ENCODE measurements around the gene PTPRR. TPM values are rescaled to one million over a fixed set of nuclear protein-coding genes. Genes with fewer than 3 reads are reported as not detected.

Gene PTPRR
- total and polyA plus RNA-seq, 2 of the 13 experiments (the other 11 are each of a cell fraction or from before 2014, with no cell fraction given), result not detected

- H3K4me3 ChIP-seq (replicated peaks in 1 of 3; ENCODE audit: insufficient read depth in 1 of 3, low read depth in 2 of 3, low read length in 3 of 3), result no peak within 1 kb of the TSS
- WGBS (ENCODE audit: low lambda C conversion rate), result 3% methylated on average over 6 of the region's 6 CpGs
- no peak within 1 kb of the TSS for H3K27ac ChIP-seq (ENCODE audit: extremely low read length, insufficient read depth, low read length)
- intact Hi-C loops (cut with micrococcal nuclease; ENCODE audit: unreplicated experiment) (no loop called here), in situ Hi-C loops (cut with HindIII; ENCODE audit: extremely low pct_ligation_motif_present, low pct_unique_long_range_greater_than_20kb) (no loop called here)
- CTCF ChIA-PET (ENCODE audit: low intra/inter-chr PET ratio, low total read pairs), result no interaction called here
- FAIRE-seq (no peak), ATAC-seq (no peak), DNase-seq (ENCODE audit: low spot score) (no peak)
- no peaks in the 10 kb centered on the region for H4K20me1 ChIP-seq (ENCODE audit: insufficient read depth, low read length)
- no peaks in the 10 kb centered on the region for H3K9me3 ChIP-seq (ENCODE audit: low read length)
- TF ChIP-seq ZNF616 (CRISPR knock-in tag; IDR thresholded peaks at IDR 0.05; ENCODE audit: low read depth) (no peak), ZNF784 (CRISPR knock-in tag; IDR thresholded peaks at IDR 0.05; ENCODE audit: borderline replicate concordance) (no peak), JARID2 (CRISPR knock-in tag; IDR thresholded peaks at IDR 0.05; ENCODE audit: insufficient replicate concordance) (no peak), KLF12 (CRISPR knock-in tag; IDR thresholded peaks at IDR 0.05; ENCODE audit: borderline replicate concordance) (no peak), TOPORS (CRISPR knock-in tag; IDR thresholded peaks at IDR 0.05) (no peak), ZBTB38 (CRISPR knock-in tag; IDR thresholded peaks at IDR 0.05) (no peak), DMTF1 (CRISPR knock-in tag; IDR thresholded peaks at IDR 0.05) (no peak), SALL2 (CRISPR knock-in tag; IDR thresholded peaks at IDR 0.05) (no peak), RARA (CRISPR knock-in tag; IDR thresholded peaks at IDR 0.05) (no peak), KDM3A (CRISPR knock-in tag; IDR thresholded peaks at IDR 0.05; ENCODE audit: low read depth) (no peak), KMT2B (CRISPR knock-in tag; IDR thresholded peaks at IDR 0.05) (no peak), ZNF18 (CRISPR knock-in tag; IDR thresholded peaks at IDR 0.05; ENCODE audit: insufficient replicate concordance) (no peak), GABPA (IDR thresholded peaks at IDR 0.05; ENCODE audit: low read depth, low read length) (no peak), GABPA (CRISPR knock-in tag; IDR thresholded peaks at IDR 0.05; ENCODE audit: low read depth) (no peak)
- no peak within 1 kb of the TSS for H3K4me2 ChIP-seq (ENCODE audit: low read depth, low read length)
- H3K36me3 ChIP-seq (replicated peaks in 1 of 2; ENCODE audit: control insufficient read depth in 1 of 2, insufficient read depth in 2 of 2, low read length in 2 of 2), result no peaks in the 10 kb centered on the region
- no peaks in the 10 kb centered on the region; a peak in 1 of 5 replicates for H3K27me3 ChIP-seq (ENCODE audit: control insufficient read depth in 1 of 2, insufficient read depth in 2 of 2, low read length in 2 of 2)
- POLR2A ChIA-PET, result no interaction called here
- no peak within 1 kb of the TSS for H3K9ac ChIP-seq (ENCODE audit: insufficient read depth, low read depth, low read length)
- H3K4me1 ChIP-seq (ENCODE audit: insufficient read depth, low read length), result no peaks in the 10 kb centered on the region
- H2AFZ ChIP-seq (ENCODE audit: low read length), result no peak within 1 kb of the TSS
- no TSS peak for BruUV-seq (replicated peaks)
- no peaks in the 10 kb centered on the region for H3K79me2 ChIP-seq (ENCODE audit: insufficient read depth, low read length)
Observed at GRCh38 chr12:70637303-70638085, 283.0 kb downstream of the PTPRR start, which contains the start of gene PTPRB. Gene PTPRB, minus strand, starts transcription at chr12:70637429. Its CDS starts 34 bp downstream, at chr12:70637395.

Measured in HepG2 (cell line).